HEK293 (cell line): ENCODE measurements around the gene NUDT21.

ENCODE experiments used
- CTCF ChIA-PET: fragments of 350-600 bp; formaldehyde crosslinking; extraction: SDS; loops from one replicate; lab custom pipeline; 2021; ENCODE audit warnings: antibody characterized with exemption; lab: Yijun Ruan, JAX
- POLR2A ChIA-PET: fragments of 300-600 bp; formaldehyde crosslinking; extraction: SDS; loops from one replicate; lab custom pipeline; 2020; ENCODE audit warnings: antibody characterized with exemption, inconsistent platforms; lab: Yijun Ruan, JAX
- H3K27ac ChIP-seq: fragments of 200-500 bp; sonication (Bioruptor generic); 2 replicates; pipeline ENCODE4 v1.5.1; 2014; ENCODE audit warnings: low read depth, low read length, control low read depth, inconsistent platforms; ENCODE audit errors: extremely low read depth
- H3K36me3 ChIP-seq, 2 experiments: fragments of 200-500 bp in 1 of 2; sonication (Bioruptor generic) in 1 of 2; 1 replicate in 1 of 2; 2 replicates in 1 of 2; pipeline ENCODE4 v1.5.1; 2014 to 2017; ENCODE audit warnings: inconsistent platforms in 2 of 2, low read length in 2 of 2; ENCODE audit not compliant: control insufficient read depth in 2 of 2, insufficient read depth in 1 of 2
- H3K4me1 ChIP-seq: fragments of 200-500 bp; sonication (Bioruptor generic); 2 replicates; pipeline ENCODE4 v1.5.1; 2014; ENCODE audit warnings: mild to moderate bottlenecking, low read length, inconsistent platforms; ENCODE audit not compliant: control insufficient read depth, insufficient read depth
- H3K4me3 ChIP-seq: 2 replicates; pipeline ENCODE4 v1.5.1; 2011; ENCODE audit warnings: low read depth, mild to moderate bottlenecking, control low read depth, low read length, moderate library complexity
- H3K9me3 ChIP-seq: fragments of 200-500 bp; sonication (Bioruptor generic); 2 replicates; pipeline ENCODE4 v1.5.1; 2014; ENCODE audit warnings: low read depth, low read length, inconsistent platforms; ENCODE audit not compliant: control insufficient read depth, insufficient read depth
- BCL6B ChIP-seq: fragments of 450-650 bp; formaldehyde crosslinking; IDR thresholded peaks from 2 replicates; pipeline ENCODE4 v1.5.1; 2017; ENCODE audit warnings: missing biosample characterization, missing genetic modification characterization
- FEZF1 ChIP-seq: fragments of 450-650 bp; formaldehyde crosslinking; IDR thresholded peaks from 2 replicates; pipeline ENCODE4 v1.5.1; 2016; ENCODE audit warnings: missing biosample characterization, missing genetic modification characterization
- IKZF3 ChIP-seq: fragments of 450-650 bp; IDR thresholded peaks from 2 replicates; pipeline ENCODE4 v1.5.0; 2018; ENCODE audit warnings: missing biosample characterization, mild to moderate bottlenecking, missing genetic modification characterization, moderate library complexity
- MZF1 ChIP-seq: fragments of 450-650 bp; formaldehyde crosslinking; IDR thresholded peaks from 2 replicates; pipeline ENCODE4 v1.5.1; 2017; ENCODE audit warnings: missing biosample characterization, missing genetic modification characterization, borderline replicate concordance
- OSR2 ChIP-seq: fragments of 450-650 bp; formaldehyde crosslinking; IDR thresholded peaks from 2 replicates; pipeline ENCODE4 v1.5.1; 2016; ENCODE audit warnings: missing biosample characterization, missing genetic modification characterization
- PRDM4 ChIP-seq: fragments of 450-650 bp; formaldehyde crosslinking; IDR thresholded peaks from 2 replicates; pipeline ENCODE4 v1.5.1; 2017; ENCODE audit warnings: missing biosample characterization, missing genetic modification characterization
- REPIN1 ChIP-seq: fragments of 450-650 bp; formaldehyde crosslinking; IDR thresholded peaks from 2 replicates; pipeline ENCODE4 v1.5.1; 2017; ENCODE audit warnings: missing biosample characterization, missing genetic modification characterization, low read depth
- SP3 ChIP-seq: fragments of 450-650 bp; formaldehyde crosslinking; IDR thresholded peaks from 2 replicates; pipeline ENCODE4 v1.5.1; 2016; ENCODE audit warnings: missing biosample characterization, missing genetic modification characterization
- ZBTB44 ChIP-seq: fragments of 450-650 bp; IDR thresholded peaks from 2 replicates; pipeline ENCODE4 v1.5.1; 2018; ENCODE audit warnings: missing biosample characterization, mild to moderate bottlenecking, missing genetic modification characterization
- ZBTB48 ChIP-seq: fragments of 450-650 bp; formaldehyde crosslinking; IDR thresholded peaks from 2 replicates; pipeline ENCODE4 v1.5.1; 2016; ENCODE audit warnings: missing biosample characterization, missing genetic modification characterization
- ZEB2 ChIP-seq: fragments of 450-650 bp; formaldehyde crosslinking; IDR thresholded peaks from 2 replicates; pipeline ENCODE4 v1.5.1; 2016; ENCODE audit warnings: missing biosample characterization, missing genetic modification characterization
- ZNF23 ChIP-seq: fragments of 450-650 bp; formaldehyde crosslinking; IDR thresholded peaks from 2 replicates; pipeline ENCODE4 v1.5.1; 2016; ENCODE audit warnings: missing biosample characterization, missing genetic modification characterization, borderline replicate concordance
- ZNF24 ChIP-seq: fragments of 450-650 bp; formaldehyde crosslinking; IDR thresholded peaks from 2 replicates; pipeline ENCODE4 v1.5.1; 2016; ENCODE audit warnings: missing biosample characterization, missing genetic modification characterization
- ZNF350 ChIP-seq: fragments of 450-650 bp; formaldehyde crosslinking; IDR thresholded peaks from 2 replicates; pipeline ENCODE4 v1.5.0; 2017; ENCODE audit warnings: missing biosample characterization, mild to moderate bottlenecking, missing genetic modification characterization
- ZNF398 ChIP-seq: fragments of 450-650 bp; formaldehyde crosslinking; IDR thresholded peaks from 2 replicates; pipeline ENCODE4 v1.5.1; 2017; ENCODE audit warnings: missing biosample characterization, missing genetic modification characterization
- ZNF510 ChIP-seq: fragments of 450-650 bp; formaldehyde crosslinking; IDR thresholded peaks from 2 replicates; pipeline ENCODE4 v1.5.1; 2018; ENCODE audit warnings: mild to moderate bottlenecking, missing genetic modification characterization, missing biosample characterization; ENCODE audit not compliant: insufficient replicate concordance
- TF ChIP-seq, protein P1 (sequence below): fragments of 450-650 bp; formaldehyde crosslinking; IDR thresholded peaks from 2 replicates; pipeline ENCODE4 v1.5.1; 2017; ENCODE audit warnings: missing biosample characterization, mild to moderate bottlenecking, missing genetic modification characterization, moderate library complexity
- TF ChIP-seq, protein P2 (sequence below): fragments of 450-650 bp; formaldehyde crosslinking; IDR thresholded peaks from 2 replicates; pipeline ENCODE4 v1.5.1; 2017; ENCODE audit warnings: missing biosample characterization, missing genetic modification characterization
- TF ChIP-seq, protein P3 (sequence below): fragments of 450-650 bp; formaldehyde crosslinking; conservative IDR thresholded peaks from 2 replicates; pipeline ENCODE4 v1.5.1; 2016; ENCODE audit warnings: low read depth, missing biosample characterization, missing genetic modification characterization

The NUDT21 gene

DNA sequence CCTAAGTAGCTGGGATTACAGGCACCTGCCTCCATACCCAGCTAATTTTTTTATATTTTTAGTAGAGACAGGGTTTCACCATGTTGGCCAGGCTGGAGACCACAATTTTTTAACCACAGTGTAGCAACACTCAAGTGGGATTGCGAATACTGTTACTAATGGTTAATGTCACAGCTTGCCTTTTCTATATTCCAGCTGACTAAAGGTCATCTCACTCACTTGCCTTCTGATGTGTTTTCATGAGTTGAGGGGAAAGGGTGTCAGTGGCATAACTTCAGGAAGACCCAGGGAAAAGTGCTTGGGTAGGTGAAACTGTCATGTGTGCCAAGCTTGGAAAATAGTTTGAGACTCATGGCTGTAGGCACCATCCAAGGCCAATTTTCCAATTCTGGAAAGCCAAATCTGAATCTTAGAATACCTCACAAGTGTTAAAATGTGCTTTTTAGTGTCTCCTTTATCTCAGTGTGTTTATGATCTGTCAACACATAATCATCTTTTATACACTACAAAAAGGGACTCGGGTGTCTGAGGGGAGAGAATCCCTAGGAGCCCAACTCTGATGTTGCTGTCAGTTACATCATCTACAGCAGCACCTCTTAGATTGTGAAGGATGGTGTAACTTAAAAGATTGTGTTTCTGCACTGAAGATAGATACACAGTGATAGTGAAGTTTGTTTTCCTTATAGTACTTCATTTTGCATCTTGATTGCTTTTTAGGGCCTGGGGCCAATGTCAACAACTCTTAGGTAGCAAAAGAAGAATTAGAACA lies 27.3 kb upstream of the NUDT21 start:
- Histone ChIP-seq H3K4me3 (no peak overlapping the region), H3K27ac (peak overlapping the region; percentile 30; the same call in 1 of the 2 replicates), H3K9me3 (no peaks in the 10 kb centered on the region), H3K4me1 (peaks cover 6% of the 10 kb centered on the region), H3K36me3 (peaks cover 32 to 71% of the 10 kb centered on the region in 2 experiments)
- ChIA-PET POLR2A (no interaction called here), CTCF (interaction anchor here (0.5 to 0.7 kb wide), 2 partner anchors 108 to 122 kb away, joined by 3 to 5 read pairs; no protein-coding TSS in a partner anchor)
- peak; percentile 90 for TF ChIP-seq MZF1 (tag by site-specific recombination)
- TF ChIP-seq, protein P1, sequence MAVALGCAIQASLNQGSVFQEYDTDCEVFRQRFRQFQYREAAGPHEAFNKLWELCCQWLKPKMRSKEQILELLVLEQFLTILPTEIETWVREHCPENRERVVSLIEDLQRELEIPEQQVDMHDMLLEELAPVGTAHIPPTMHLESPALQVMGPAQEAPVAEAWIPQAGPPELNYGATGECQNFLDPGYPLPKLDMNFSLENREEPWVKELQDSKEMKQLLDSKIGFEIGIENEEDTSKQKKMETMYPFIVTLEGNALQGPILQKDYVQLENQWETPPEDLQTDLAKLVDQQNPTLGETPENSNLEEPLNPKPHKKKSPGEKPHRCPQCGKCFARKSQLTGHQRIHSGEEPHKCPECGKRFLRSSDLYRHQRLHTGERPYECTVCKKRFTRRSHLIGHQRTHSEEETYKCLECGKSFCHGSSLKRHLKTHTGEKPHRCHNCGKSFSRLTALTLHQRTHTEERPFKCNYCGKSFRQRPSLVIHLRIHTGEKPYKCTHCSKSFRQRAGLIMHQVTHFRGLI (tag by site-specific recombination) = peak; percentile 42; the same call in 1 of the 2 replicates
- peak; percentile 91 for TF ChIP-seq FEZF1
- TF ChIP-seq OSR2 (tag by site-specific recombination) = peak; percentile 45; the same call in 1 of the 2 replicates
- 0 out of 2 replicates have a peak, but pooled peaks have one; percentile 37 for TF ChIP-seq ZNF350 (tag by site-specific recombination)
- peak; percentile 99 for TF ChIP-seq ZNF510 (tag by site-specific recombination)
- no peak for TF ChIP-seq ZNF23 (tag by site-specific recombination)
- peak; percentile 52; the same call in 1 of the 2 replicates for TF ChIP-seq PRDM4 (tag by site-specific recombination)
- peak; percentile 22; the same call in 1 of the 2 replicates for TF ChIP-seq ZNF398
- TF ChIP-seq IKZF3 (tag by site-specific recombination) = 0 out of 2 replicates have a peak, but pooled peaks have one; percentile 38
- TF ChIP-seq SP3 = no peak
- peak; percentile 50; the same call in 1 of the 2 replicates for TF ChIP-seq ZEB2
- 0 out of 2 replicates have a peak, but pooled peaks have one; percentile 34 for TF ChIP-seq ZBTB44 (tag by site-specific recombination)
- TF ChIP-seq, protein P2, sequence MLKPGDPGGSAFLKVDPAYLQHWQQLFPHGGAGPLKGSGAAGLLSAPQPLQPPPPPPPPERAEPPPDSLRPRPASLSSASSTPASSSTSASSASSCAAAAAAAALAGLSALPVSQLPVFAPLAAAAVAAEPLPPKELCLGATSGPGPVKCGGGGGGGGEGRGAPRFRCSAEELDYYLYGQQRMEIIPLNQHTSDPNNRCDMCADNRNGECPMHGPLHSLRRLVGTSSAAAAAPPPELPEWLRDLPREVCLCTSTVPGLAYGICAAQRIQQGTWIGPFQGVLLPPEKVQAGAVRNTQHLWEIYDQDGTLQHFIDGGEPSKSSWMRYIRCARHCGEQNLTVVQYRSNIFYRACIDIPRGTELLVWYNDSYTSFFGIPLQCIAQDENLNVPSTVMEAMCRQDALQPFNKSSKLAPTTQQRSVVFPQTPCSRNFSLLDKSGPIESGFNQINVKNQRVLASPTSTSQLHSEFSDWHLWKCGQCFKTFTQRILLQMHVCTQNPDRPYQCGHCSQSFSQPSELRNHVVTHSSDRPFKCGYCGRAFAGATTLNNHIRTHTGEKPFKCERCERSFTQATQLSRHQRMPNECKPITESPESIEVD (tag by site-specific recombination) = peak; percentile 66
- 0 out of 2 replicates have a peak, but pooled peaks have one; percentile 35 for TF ChIP-seq ZNF24 (tag by site-specific recombination)
- TF ChIP-seq ZBTB48 (tag by site-specific recombination) = peak; percentile 13; the same call in 1 of the 2 replicates
- TF ChIP-seq REPIN1 (tag by site-specific recombination) = no peak
- TF ChIP-seq, protein P3, sequence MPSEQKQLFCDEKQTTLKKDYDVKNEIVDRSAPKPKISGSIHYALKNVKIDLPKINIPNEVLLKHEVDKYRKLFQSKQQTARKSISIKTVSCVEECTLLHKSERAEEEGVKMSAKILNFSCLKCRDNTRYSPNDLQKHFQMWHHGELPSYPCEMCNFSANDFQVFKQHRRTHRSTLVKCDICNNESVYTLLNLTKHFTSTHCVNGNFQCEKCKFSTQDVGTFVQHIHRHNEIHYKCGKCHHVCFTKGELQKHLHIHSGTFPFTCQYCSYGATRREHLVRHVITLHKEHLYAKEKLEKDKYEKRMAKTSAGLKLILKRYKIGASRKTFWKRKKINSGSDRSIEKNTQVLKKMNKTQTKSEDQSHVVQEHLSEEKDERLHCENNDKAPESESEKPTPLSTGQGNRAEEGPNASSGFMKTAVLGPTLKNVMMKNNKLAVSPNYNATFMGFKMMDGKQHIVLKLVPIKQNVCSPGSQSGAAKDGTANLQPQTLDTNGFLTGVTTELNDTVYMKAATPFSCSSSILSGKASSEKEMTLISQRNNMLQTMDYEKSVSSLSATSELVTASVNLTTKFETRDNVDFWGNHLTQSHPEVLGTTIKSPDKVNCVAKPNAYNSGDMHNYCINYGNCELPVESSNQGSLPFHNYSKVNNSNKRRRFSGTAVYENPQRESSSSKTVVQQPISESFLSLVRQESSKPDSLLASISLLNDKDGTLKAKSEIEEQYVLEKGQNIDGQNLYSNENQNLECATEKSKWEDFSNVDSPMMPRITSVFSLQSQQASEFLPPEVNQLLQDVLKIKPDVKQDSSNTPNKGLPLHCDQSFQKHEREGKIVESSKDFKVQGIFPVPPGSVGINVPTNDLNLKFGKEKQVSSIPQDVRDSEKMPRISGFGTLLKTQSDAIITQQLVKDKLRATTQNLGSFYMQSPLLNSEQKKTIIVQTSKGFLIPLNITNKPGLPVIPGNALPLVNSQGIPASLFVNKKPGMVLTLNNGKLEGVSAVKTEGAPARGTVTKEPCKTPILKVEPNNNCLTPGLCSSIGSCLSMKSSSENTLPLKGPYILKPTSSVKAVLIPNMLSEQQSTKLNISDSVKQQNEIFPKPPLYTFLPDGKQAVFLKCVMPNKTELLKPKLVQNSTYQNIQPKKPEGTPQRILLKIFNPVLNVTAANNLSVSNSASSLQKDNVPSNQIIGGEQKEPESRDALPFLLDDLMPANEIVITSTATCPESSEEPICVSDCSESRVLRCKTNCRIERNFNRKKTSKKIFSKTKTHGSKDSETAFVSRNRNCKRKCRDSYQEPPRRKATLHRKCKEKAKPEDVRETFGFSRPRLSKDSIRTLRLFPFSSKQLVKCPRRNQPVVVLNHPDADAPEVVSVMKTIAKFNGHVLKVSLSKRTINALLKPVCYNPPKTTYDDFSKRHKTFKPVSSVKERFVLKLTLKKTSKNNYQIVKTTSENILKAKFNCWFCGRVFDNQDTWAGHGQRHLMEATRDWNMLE (tag by site-specific recombination) = 0 out of 2 replicates have a peak, but pooled peaks have one; percentile 39
- TF ChIP-seq BCL6B (tag by site-specific recombination) = peak; percentile 96
